ENCODE measurements around the gene TMC3. TPM values are rescaled to one million over a fixed set of nuclear protein-coding genes. Genes with fewer than 3 reads are reported as not detected.

TMC3 gene
- not detected in 2 replicates for total RNA-seq

GRCh38 chr15:81373775-81374395 lies at the start of gene TMC3:
Gene TMC3 (minus strand): TSS chr15:81374213. CDS start chr15:81374077, 136 bp downstream.

GRCh38 chr15:81323944-81324881 lies 49.8 kb downstream of the TMC3 start, which contains the start of gene STARD5:
Gene STARD5 (minus strand): TSS chr15:81324141. CDS start chr15:81324099, 42 bp downstream.

Other genes starting within 250 kb of the TMC3 start
- not detected in 2 replicates for gene CFAP161, start 239.9 kb downstream of the TMC3 start, total RNA-seq
- gene IL16, start 177.3 kb downstream of the TMC3 start, total RNA-seq, result 0.37 and 0.40 TPM in 2 replicates
- 5.4 and 6.2 TPM in 2 replicates for gene STARD5, start 50.1 kb downstream of the TMC3 start, total RNA-seq

Measured in aortic smooth muscle cell (primary cell).